Thymus (tissue), 11 donors: Measurements from ENCODE around the gene HS2ST1. TPM values are rescaled to one million over a fixed set of nuclear protein-coding genes. Genes with fewer than 3 reads are reported as not detected.

Experiments used
- DNase-seq, 9 donors: peaks; one replicate each; pipeline ENCODE4 v3.0.0-alpha.2; 2013; ENCODE audit warnings: low spot score in 9 of 9, low read depth in 6 of 9, missing footprints in 1 of 9
- H3K27ac ChIP-seq, 2 donors: one replicate each; pipeline ENCODE4 v1.5.1; 2013; ENCODE audit warnings: control low read depth in 1 of 2, low read depth in 1 of 2, low read length in 1 of 2, mild to moderate bottlenecking in 1 of 2, moderate library complexity in 1 of 2
- H3K27me3 ChIP-seq, 2 donors: one replicate each; pipeline ENCODE4 v1.5.1; 2013; ENCODE audit warnings: low read length in 1 of 2; ENCODE audit not compliant: control insufficient read depth in 2 of 2, insufficient read depth in 1 of 2
- H3K36me3 ChIP-seq, 2 donors: one replicate each; pipeline ENCODE4 v1.5.1; 2013; ENCODE audit warnings: low read length in 1 of 2, mild to moderate bottlenecking in 1 of 2, moderate library complexity in 1 of 2; ENCODE audit not compliant: control insufficient read depth in 2 of 2, insufficient read depth in 2 of 2
- H3K4me1 ChIP-seq, 2 donors: one replicate each; pipeline ENCODE4 v1.5.1; 2013; ENCODE audit warnings: low read length in 2 of 2; ENCODE audit not compliant: control insufficient read depth in 2 of 2, insufficient read depth in 2 of 2
- H3K4me3 ChIP-seq, 2 donors: one replicate each; pipeline ENCODE4 v1.5.1; 2013; ENCODE audit warnings: low read length in 2 of 2, control low read depth in 1 of 2, mild to moderate bottlenecking in 1 of 2
- H3K9me3 ChIP-seq, 2 donors: one replicate each; pipeline ENCODE4 v1.5.1; 2013; ENCODE audit warnings: low read length in 1 of 2, mild to moderate bottlenecking in 1 of 2; ENCODE audit not compliant: control insufficient read depth in 2 of 2, insufficient read depth in 1 of 2
- WGBS: extraction: QIAGEN DNeasy Blood & Tissue Kit; methylation state at CpG from one replicate; pipeline ENCODE4 v1.1.7; 2013; 5-methylcytosine and 5-hydroxymethylcytosine counted together
- polyA plus RNA-seq: library from polyadenylated mRNA; stranded (reverse); fragments of 200-250 nt; gene quantifications from one replicate; pipeline ENCODE4 v1.2.3, GENCODE V29; 2013
- total RNA-seq: library from RNA; stranded (reverse); fragments of 120-200 nt; gene quantifications from one replicate; pipeline ENCODE4 v1.2.4, GENCODE V29; 2013
- donor health status: healthy.

HS2ST1 gene
- total and polyA plus RNA-seq, 2 donors, result 9.7 to 11.5 TPM

GRCh38 chr1:87143413-87144135 is 229.1 kb downstream of the HS2ST1 start:
- no peak overlapping the region for H3K4me3 ChIP-seq
- no peaks in the 10 kb centered on the region for H3K36me3 ChIP-seq
- H3K27me3 ChIP-seq, result no peaks in the 10 kb centered on the region
- DNase-seq, result no peak
- H3K4me1 ChIP-seq, result no peaks in the 10 kb centered on the region
- no peaks in the 10 kb centered on the region for H3K9me3 ChIP-seq
- WGBS, result 97% methylated on average over 3 of the region's 3 CpGs
- no peak overlapping the region for H3K27ac ChIP-seq

GRCh38 chr1:87144316-87144895 is 230.0 kb downstream of the HS2ST1 start:
- WGBS, result 92% methylated on average over 8 of the region's 8 CpGs

GRCh38 chr1:87144981-87145380 is 230.5 kb downstream of the HS2ST1 start:
- 75% methylated on average over 2 of the region's 2 CpGs for WGBS
- H3K4me3 ChIP-seq, result no peak overlapping the region
- no peaks in the 10 kb centered on the region for H3K4me1 ChIP-seq
- no peak for DNase-seq
- H3K9me3 ChIP-seq, result no peaks in the 10 kb centered on the region
- H3K27ac ChIP-seq, result no peak overlapping the region
- H3K27me3 ChIP-seq, result no peaks in the 10 kb centered on the region
- no peaks in the 10 kb centered on the region for H3K36me3 ChIP-seq

More at GRCh38 chr1:87144316-87144895, 230.0 kb downstream of the HS2ST1 start:
- no peaks in the 10 kb centered on the region for H3K27me3 ChIP-seq
- no peaks in the 10 kb centered on the region for H3K36me3 ChIP-seq
- no peaks in the 10 kb centered on the region for H3K4me1 ChIP-seq
- no peak overlapping the region for H3K4me3 ChIP-seq
- DNase-seq, result no peak
- H3K27ac ChIP-seq, result no peak overlapping the region
- H3K9me3 ChIP-seq, result no peaks in the 10 kb centered on the region

GRCh38 chr1:87146538-87146937 is 232.1 kb downstream of the HS2ST1 start:
- Histone ChIP-seq H3K4me1 (peaks cover 0 to 3% of the 10 kb centered on the region in 2 donors), H3K4me3 (no peak overlapping the region), H3K9me3 (no peaks in the 10 kb centered on the region), H3K36me3 (no peaks in the 10 kb centered on the region), H3K27me3 (peaks cover 2 to 8% of the 10 kb centered on the region in 2 donors), H3K27ac (no peak overlapping the region)
- WGBS, result 94% methylated on average over 2 of the region's 2 CpGs
- DNase-seq, result no peak

GRCh38 chr1:87146986-87147385 is 232.6 kb downstream of the HS2ST1 start:
- Histone ChIP-seq H3K36me3 (no peaks in the 10 kb centered on the region), H3K27me3 (peaks cover 2 to 13% of the 10 kb centered on the region in 2 donors), H3K27ac (no peak overlapping the region), H3K4me1 (peaks cover 0 to 7% of the 10 kb centered on the region in 2 donors), H3K4me3 (no peak overlapping the region), H3K9me3 (no peaks in the 10 kb centered on the region)
- 99% methylated on average over 2 of the region's 2 CpGs for WGBS
- no peak for DNase-seq

- peaks cover 2 to 14% of the 10 kb centered on the region in 2 donors for H3K27me3 ChIP-seq
- H3K36me3 ChIP-seq, result no peaks in the 10 kb centered on the region
- H3K9me3 ChIP-seq, result no peaks in the 10 kb centered on the region
- H3K4me1 ChIP-seq, result peaks cover 0 to 9% of the 10 kb centered on the region in 2 donors
- no peak overlapping the region for H3K27ac ChIP-seq
- H3K4me3 ChIP-seq, result no peak overlapping the region
- 98% methylated on average over 3 of the region's 3 CpGs for WGBS
- DNase-seq, result no peak
Observed at GRCh38 chr1:87147851-87148250, 233.4 kb downstream of the HS2ST1 start.

- H3K4me1 ChIP-seq, result peaks cover 0 to 9% of the 10 kb centered on the region in 2 donors
- H3K36me3 ChIP-seq, result no peaks in the 10 kb centered on the region
- H3K9me3 ChIP-seq, result no peaks in the 10 kb centered on the region
- H3K27me3 ChIP-seq, result peaks cover 2 to 14% of the 10 kb centered on the region in 2 donors
- DNase-seq, result no peak
- no peak overlapping the region for H3K4me3 ChIP-seq
- H3K27ac ChIP-seq, result no peak overlapping the region
- WGBS, result 93% methylated on average over 4 of the region's 4 CpGs
Observed at GRCh38 chr1:87148661-87149060, 234.2 kb downstream of the HS2ST1 start.

GRCh38 chr1:87149241-87150041 is 235.0 kb downstream of the HS2ST1 start:
- peaks cover 0 to 9% of the 10 kb centered on the region in 2 donors for H3K4me1 ChIP-seq
- DNase-seq, result no peak
- no peak overlapping the region for H3K27ac ChIP-seq
- H3K4me3 ChIP-seq, result no peak overlapping the region
- WGBS, result 96% methylated on average over 7 of the region's 7 CpGs
- no peaks in the 10 kb centered on the region for H3K9me3 ChIP-seq
- H3K36me3 ChIP-seq, result no peaks in the 10 kb centered on the region
- H3K27me3 ChIP-seq, result peaks cover 2 to 14% of the 10 kb centered on the region in 2 donors

- no peaks in the 10 kb centered on the region for H3K9me3 ChIP-seq
- 93% methylated on average over 1 of the region's 1 CpG for WGBS
- no peak overlapping the region for H3K27ac ChIP-seq
- H3K4me3 ChIP-seq, result no peak overlapping the region
- no peak for DNase-seq
- no peaks in the 10 kb centered on the region for H3K36me3 ChIP-seq
- peaks cover 0 to 9% of the 10 kb centered on the region in 2 donors for H3K4me1 ChIP-seq
- H3K27me3 ChIP-seq, result peaks cover 2 to 14% of the 10 kb centered on the region in 2 donors
Observed at GRCh38 chr1:87150143-87150542, 235.7 kb downstream of the HS2ST1 start.
